ENCODE data around the gene EPRS1.

DNA sequence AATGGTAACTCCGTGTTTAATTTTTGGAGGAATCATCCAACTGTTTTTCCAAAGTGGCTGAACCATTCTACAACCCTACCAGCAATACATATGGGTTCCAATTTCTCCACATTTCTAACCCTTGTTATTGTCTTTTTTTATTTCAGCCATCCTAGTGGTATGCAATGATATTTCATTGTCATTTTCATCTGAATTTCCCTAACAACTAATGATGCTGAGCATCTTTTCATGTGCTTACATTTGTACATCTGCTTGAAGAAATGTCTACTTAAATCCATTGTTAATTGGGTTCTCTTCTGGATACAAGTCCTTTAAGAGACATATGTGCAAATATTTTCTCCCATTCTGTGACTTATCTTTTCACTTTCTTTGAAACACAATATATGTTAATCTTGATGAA, 43.3 kb downstream of the EPRS1 start:
- no peak for TF ChIP-seq POLR2A (IDR thresholded peaks at IDR 0.05)
- TF ChIP-seq, protein P1, sequence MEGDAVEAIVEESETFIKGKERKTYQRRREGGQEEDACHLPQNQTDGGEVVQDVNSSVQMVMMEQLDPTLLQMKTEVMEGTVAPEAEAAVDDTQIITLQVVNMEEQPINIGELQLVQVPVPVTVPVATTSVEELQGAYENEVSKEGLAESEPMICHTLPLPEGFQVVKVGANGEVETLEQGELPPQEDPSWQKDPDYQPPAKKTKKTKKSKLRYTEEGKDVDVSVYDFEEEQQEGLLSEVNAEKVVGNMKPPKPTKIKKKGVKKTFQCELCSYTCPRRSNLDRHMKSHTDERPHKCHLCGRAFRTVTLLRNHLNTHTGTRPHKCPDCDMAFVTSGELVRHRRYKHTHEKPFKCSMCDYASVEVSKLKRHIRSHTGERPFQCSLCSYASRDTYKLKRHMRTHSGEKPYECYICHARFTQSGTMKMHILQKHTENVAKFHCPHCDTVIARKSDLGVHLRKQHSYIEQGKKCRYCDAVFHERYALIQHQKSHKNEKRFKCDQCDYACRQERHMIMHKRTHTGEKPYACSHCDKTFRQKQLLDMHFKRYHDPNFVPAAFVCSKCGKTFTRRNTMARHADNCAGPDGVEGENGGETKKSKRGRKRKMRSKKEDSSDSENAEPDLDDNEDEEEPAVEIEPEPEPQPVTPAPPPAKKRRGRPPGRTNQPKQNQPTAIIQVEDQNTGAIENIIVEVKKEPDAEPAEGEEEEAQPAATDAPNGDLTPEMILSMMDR (IDR thresholded peaks at IDR 0.05), result no peak
